HEK293T (cell line): ENCODE measurements around the gene CEACAM21.

Experiments
- CTCF ChIA-PET: fragments of 350-600 bp; formaldehyde crosslinking; extraction: SDS; loops from one replicate; lab custom pipeline; 2021; ENCODE audit warnings: antibody characterized with exemption, inconsistent platforms; lab: Yijun Ruan, JAX
- POLR2A ChIA-PET: fragments of 350-600 bp; formaldehyde crosslinking; extraction: SDS; loops from one replicate; lab custom pipeline; 2020; ENCODE audit warnings: antibody characterized with exemption, inconsistent platforms; lab: Yijun Ruan, JAX
- DNase-seq: peaks from one replicate; pipeline ENCODE4 v3.0.0; 2012; ENCODE audit warnings: mixed read lengths; ENCODE audit errors: extremely low spot score
- ARNT ChIP-seq: fragments of 450-650 bp; IDR thresholded peaks from 2 replicates; pipeline ENCODE4 v1.6.1; 2017; ENCODE audit warnings: mild to moderate bottlenecking
- BHLHE40 ChIP-seq: fragments of 450-650 bp; IDR thresholded peaks from 2 replicates; pipeline ENCODE4 v1.6.1; 2016; ENCODE audit warnings: mild to moderate bottlenecking, moderate library complexity, borderline replicate concordance
- CTBP1 ChIP-seq: fragments of 450-650 bp; IDR thresholded peaks from 2 replicates; pipeline ENCODE4 v1.6.1; 2016; ENCODE audit warnings: borderline replicate concordance
- ELF4 ChIP-seq: fragments of 450-650 bp; IDR thresholded peaks from 2 replicates; pipeline ENCODE4 v1.6.1; 2017; ENCODE audit warnings: antibody characterized with exemption
- FOXA1 ChIP-seq: fragments of 450-650 bp; IDR thresholded peaks from 2 replicates; pipeline ENCODE4 v1.6.1; 2016; ENCODE audit warnings: mild to moderate bottlenecking
- FOXK2 ChIP-seq: fragments of 450-650 bp; IDR thresholded peaks from 2 replicates; pipeline ENCODE4 v1.6.1; 2016; ENCODE audit warnings: mild to moderate bottlenecking
- FOXM1 ChIP-seq: fragments of 450-650 bp; IDR thresholded peaks from 2 replicates; pipeline ENCODE4 v1.6.1; 2017; ENCODE audit warnings: mild to moderate bottlenecking, borderline replicate concordance
- HDGF ChIP-seq: fragments of 450-650 bp; IDR thresholded peaks from 2 replicates; pipeline ENCODE4 v1.6.1; 2017; ENCODE audit warnings: antibody characterized with exemption, borderline replicate concordance
- L3MBTL2 ChIP-seq: fragments of 450-650 bp; conservative IDR thresholded peaks from 2 replicates; pipeline ENCODE4 v1.6.1; 2016; ENCODE audit warnings: mild to moderate bottlenecking
- LEF1 ChIP-seq: fragments of 450-650 bp; IDR thresholded peaks from 2 replicates; pipeline ENCODE4 v1.6.1; 2017; ENCODE audit warnings: mild to moderate bottlenecking, borderline replicate concordance
- NFRKB ChIP-seq: fragments of 450-650 bp; IDR thresholded peaks from 2 replicates; pipeline ENCODE4 v1.6.1; 2016; ENCODE audit warnings: mild to moderate bottlenecking, moderate library complexity
- PKNOX1 ChIP-seq: fragments of 450-650 bp; IDR thresholded peaks from 2 replicates; pipeline ENCODE4 v1.6.1; 2016
- SP1 ChIP-seq: fragments of 450-650 bp; IDR thresholded peaks from 2 replicates; pipeline ENCODE4 v1.6.1; 2017
- SUZ12 ChIP-seq: fragments of 450-650 bp; IDR thresholded peaks from 2 replicates; pipeline ENCODE4 v1.6.1; 2016; ENCODE audit warnings: mild to moderate bottlenecking
- TARDBP ChIP-seq: fragments of 450-650 bp; IDR thresholded peaks from 2 replicates; pipeline ENCODE4 v1.6.1; 2016
- ZNF384 ChIP-seq: fragments of 450-650 bp; IDR thresholded peaks from 2 replicates; pipeline ENCODE4 v1.6.1; 2016

CEACAM21 gene

GRCh38 chr19:41540041-41540695 is 35.8 kb upstream of the CEACAM21 start:
- POLR2A ChIA-PET = no interaction called here
- no peak for DNase-seq
- CTCF ChIA-PET = no interaction called here
- no peak for TF ChIP-seq HDGF
- TF ChIP-seq PKNOX1 = no peak
- TF ChIP-seq ARNT = no peak
- no peak for TF ChIP-seq ZNF384
- TF ChIP-seq FOXA1 = no peak
- no peak for TF ChIP-seq CTBP1
- no peak for TF ChIP-seq LEF1
- no peak for TF ChIP-seq TARDBP
- no peak for TF ChIP-seq FOXK2
- TF ChIP-seq SUZ12 = no peak

GRCh38 chr19:41541990-41542584 is 33.9 kb upstream of the CEACAM21 start:
- ChIA-PET CTCF (interaction anchor here (1.2 kb wide), 1 partner anchor 179 kb away, joined by 3 read pairs; no protein-coding TSS in a partner anchor), POLR2A (no interaction called here)
- DNase-seq = peak; percentile 50
- TF ChIP-seq TARDBP = no peak
- no peak for TF ChIP-seq ZNF384
- no peak for TF ChIP-seq ARNT
- TF ChIP-seq PKNOX1 = no peak
- no peak for TF ChIP-seq HDGF
- no peak for TF ChIP-seq FOXK2
- TF ChIP-seq NFRKB = no peak
- TF ChIP-seq FOXM1 = no peak

- DNase-seq = no peak
- POLR2A ChIA-PET = no interaction called here
- TF ChIP-seq PKNOX1 = no peak
- TF ChIP-seq NFRKB = no peak
- no peak for TF ChIP-seq BHLHE40
- no peak for TF ChIP-seq LEF1
- TF ChIP-seq ARNT = no peak
- TF ChIP-seq SP1 = no peak
- no peak for TF ChIP-seq FOXK2
- TF ChIP-seq ELF4 = no peak
- no peak for TF ChIP-seq CTBP1
- no peak for TF ChIP-seq TARDBP
- TF ChIP-seq FOXA1 = no peak
- no peak for TF ChIP-seq FOXM1
- TF ChIP-seq ZNF384 = no peak
- TF ChIP-seq SUZ12 = no peak
- TF ChIP-seq HDGF = no peak
- CTCF ChIA-PET = interaction anchor here (1.2 kb wide), 1 partner anchor 179 kb away, joined by 3 read pairs; no protein-coding TSS in a partner anchor
Measured at GRCh38 chr19:41542622-41543021, 33.3 kb upstream of the CEACAM21 start.

GRCh38 chr19:41543582-41543981 is 32.4 kb upstream of the CEACAM21 start:
- ChIA-PET POLR2A (no interaction called here), CTCF (no interaction called here)
- no peak for TF ChIP-seq LEF1
- no peak for TF ChIP-seq NFRKB
- TF ChIP-seq HDGF = no peak
- TF ChIP-seq CTBP1 = no peak
- TF ChIP-seq FOXK2 = no peak
- no peak for TF ChIP-seq ELF4
- no peak for TF ChIP-seq ARNT
- no peak for TF ChIP-seq PKNOX1
- no peak for DNase-seq

GRCh38 chr19:41545547-41545946 is 30.4 kb upstream of the CEACAM21 start:
- no peak for DNase-seq
- POLR2A ChIA-PET = no interaction called here
- TF ChIP-seq SUZ12 = no peak
- no peak for TF ChIP-seq BHLHE40
- TF ChIP-seq L3MBTL2 = no peak
- no peak for TF ChIP-seq SP1
- no peak for TF ChIP-seq FOXK2
- no peak for TF ChIP-seq NFRKB
- no peak for TF ChIP-seq ELF4
- no peak for TF ChIP-seq FOXM1
- TF ChIP-seq FOXA1 = no peak
- no peak for TF ChIP-seq ARNT
- no peak for TF ChIP-seq HDGF
- TF ChIP-seq LEF1 = no peak
- no peak for TF ChIP-seq TARDBP
- no peak for TF ChIP-seq ZNF384
- CTCF ChIA-PET = interaction anchor here (1.2 kb wide), 1 partner anchor 17 kb away, joined by 3 read pairs; no protein-coding TSS in a partner anchor
